ENCODE measurements around the gene GPC6.

DNA sequence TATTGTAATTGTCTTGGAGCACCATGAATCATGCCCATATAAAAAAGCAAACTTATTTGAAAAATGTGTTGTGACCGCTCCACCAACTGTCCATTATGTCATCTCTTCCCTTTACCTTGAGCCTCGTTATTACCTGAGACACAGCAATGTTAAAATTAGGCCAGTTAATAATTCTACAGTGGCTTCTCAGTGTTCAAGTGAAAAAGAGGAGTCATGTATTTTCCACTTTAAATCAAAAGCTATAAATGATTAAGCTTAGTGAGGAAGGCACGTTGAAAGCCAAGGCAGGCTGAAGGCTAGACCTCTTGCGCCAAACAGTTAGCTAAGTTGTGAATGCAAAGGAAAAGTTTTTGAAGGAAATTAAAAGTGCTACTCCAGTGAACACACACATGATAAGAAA, 210.5 kb downstream of the GPC6 start:
- TF ChIP-seq, protein P1, sequence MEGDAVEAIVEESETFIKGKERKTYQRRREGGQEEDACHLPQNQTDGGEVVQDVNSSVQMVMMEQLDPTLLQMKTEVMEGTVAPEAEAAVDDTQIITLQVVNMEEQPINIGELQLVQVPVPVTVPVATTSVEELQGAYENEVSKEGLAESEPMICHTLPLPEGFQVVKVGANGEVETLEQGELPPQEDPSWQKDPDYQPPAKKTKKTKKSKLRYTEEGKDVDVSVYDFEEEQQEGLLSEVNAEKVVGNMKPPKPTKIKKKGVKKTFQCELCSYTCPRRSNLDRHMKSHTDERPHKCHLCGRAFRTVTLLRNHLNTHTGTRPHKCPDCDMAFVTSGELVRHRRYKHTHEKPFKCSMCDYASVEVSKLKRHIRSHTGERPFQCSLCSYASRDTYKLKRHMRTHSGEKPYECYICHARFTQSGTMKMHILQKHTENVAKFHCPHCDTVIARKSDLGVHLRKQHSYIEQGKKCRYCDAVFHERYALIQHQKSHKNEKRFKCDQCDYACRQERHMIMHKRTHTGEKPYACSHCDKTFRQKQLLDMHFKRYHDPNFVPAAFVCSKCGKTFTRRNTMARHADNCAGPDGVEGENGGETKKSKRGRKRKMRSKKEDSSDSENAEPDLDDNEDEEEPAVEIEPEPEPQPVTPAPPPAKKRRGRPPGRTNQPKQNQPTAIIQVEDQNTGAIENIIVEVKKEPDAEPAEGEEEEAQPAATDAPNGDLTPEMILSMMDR (IDR thresholded peaks at IDR 0.05), result no peak
- no peak for TF ChIP-seq POLR2A (IDR thresholded peaks at IDR 0.05)
- no peak for TF ChIP-seq POLR2AphosphoS5 (IDR thresholded peaks at IDR 0.05)
- TF ChIP-seq EP300 (IDR thresholded peaks at IDR 0.05), result no peak

All from suprapubic skin (tissue), 4 donors.